ENCODE results near the gene GTF2F2.

The GTF2F2 gene

DNA sequence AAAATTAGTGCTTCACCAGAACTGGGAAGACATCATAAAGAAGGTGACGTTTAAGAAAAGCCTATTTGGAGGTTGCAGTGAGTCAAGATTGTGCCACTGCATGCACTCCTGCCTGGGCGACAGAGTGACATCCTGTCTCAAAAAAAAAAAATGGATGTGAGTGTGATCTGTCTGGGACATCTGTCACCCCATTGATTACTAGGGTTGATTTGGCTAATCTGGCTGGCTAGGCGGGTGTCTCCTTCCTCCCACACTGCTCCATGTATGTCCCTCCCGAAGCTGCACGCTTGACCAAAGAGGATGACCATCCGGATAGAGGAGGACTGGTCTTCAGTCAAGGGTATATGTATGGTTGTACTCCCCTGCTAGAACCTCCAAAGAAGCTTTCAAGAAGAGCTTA is 2.6 kb downstream of the GTF2F2 start:
- DNase-seq = no peak

DNA sequence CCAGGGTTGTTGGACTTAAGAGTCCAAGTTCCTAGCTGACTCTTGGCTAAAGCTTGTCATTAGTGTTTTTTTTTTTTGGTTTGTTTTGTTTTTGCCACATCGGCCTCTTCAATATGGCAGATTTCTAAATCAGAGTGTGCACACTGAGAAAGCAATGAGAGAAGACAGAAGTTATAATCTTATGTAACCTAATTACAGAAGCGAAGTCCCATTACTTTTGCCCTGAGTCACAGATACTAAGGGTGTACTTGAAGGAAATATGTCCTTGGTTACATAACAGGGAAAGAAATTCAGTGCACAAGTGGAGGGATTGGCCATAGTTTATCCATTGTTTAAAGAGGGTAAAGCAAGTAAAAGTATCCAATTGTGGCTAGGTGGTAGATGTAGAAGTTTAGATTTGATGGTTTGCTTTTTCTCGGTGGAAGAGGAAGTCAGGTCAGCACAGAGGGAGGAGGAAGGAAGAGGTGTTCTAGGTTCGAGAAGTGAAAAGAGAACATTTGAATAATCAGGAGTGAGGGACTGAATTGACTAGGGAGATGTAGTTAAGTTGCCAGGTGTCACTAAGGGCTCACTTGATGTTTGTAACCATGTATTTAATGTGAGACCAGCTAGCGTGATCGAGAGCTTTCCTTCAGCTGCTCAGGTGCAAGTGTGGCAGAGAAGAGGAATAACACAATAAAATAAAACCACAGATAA is 12.2 kb downstream of the GTF2F2 start:
- DNase-seq = no peak

DNA sequence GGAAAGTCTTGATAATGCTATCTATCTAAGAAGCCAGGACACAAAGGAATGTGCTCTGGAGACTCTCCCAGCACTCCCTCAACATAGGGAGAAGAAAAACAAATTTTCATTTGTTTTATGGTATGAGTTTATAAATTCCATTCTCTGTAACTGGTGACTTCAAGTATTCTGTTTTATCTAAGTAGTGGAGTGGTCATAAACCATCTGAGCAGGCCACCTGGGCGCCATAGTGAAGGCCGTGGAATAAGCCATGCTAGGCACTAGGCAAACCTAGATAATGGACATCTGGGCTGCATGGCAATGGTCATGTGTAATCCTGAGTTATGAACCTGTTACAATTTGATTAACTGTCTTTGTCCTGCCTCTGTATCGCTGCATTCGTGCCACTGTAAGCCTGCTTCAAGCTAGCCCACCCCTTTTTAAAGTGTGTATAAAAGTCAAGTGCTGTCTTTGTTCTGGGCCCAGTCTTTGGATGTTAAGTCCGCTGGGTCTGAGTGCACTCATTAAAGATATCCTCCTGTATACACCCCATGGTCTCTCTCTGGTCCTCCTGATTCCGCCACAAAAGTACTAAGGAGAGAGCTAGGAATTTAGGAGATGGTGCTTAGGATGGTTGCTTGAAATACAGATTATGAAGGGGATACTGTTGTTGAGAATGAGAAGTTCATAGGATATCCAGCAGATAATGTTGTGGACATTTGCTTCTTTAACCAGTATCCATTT is 13.2 kb downstream of the GTF2F2 start:
- DNase-seq = no peak

DNA sequence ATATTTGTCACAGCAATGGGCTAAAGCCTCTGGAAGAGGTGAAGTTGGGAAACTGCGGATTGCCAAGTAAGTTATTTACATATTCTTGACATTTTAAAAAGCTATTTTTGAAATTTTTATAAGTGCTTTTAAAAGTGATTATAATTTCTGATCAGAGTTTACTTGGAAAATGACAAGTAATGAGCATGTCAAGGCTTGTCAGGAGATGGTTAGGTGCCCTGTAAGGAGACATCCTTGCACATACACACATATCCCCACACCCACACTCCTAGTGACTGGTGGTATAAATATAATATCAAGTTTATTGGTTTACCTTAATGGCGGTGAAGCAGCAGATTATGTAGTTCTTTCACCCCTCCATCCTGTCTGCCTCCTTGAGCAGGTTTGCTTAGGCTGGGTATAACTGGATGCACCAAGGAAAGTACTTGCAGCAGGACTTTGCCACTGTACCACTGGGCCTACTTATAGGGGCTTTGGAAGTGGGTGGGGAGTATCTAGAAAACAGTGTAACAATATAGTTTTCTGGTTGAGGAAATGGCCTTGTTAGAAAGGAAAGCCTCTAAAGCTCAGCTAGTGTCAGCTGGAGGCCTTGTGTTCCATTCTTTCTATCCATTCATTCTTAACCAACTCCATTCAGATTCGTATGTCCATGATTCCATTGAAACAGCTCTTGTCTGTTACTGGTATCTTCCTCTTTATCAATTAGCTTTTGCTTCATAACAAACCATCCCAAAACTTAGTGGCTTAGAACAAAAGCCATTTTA is 16.6 kb downstream of the GTF2F2 start:
- no peak for DNase-seq

DNA sequence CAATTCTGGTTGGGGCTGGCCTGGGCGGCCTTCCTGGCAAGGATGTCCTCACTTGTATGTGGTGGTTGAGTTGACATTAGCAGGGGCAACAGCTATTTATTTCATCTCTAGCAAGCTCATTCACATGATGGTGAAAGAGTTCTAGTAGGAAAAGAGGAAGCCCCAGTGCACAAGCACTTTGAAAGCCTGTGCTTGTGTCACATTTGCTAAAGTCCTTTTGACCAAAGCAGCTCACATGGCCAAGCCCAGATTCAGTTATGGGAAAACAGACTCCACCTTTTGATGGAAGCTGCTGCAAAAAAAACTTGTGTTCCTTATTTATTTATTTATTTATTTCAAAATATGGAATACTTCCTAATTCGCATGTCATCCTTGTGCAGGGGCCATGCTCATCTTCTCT is 17.2 kb downstream of the GTF2F2 start:
- DNase-seq = no peak

DNA sequence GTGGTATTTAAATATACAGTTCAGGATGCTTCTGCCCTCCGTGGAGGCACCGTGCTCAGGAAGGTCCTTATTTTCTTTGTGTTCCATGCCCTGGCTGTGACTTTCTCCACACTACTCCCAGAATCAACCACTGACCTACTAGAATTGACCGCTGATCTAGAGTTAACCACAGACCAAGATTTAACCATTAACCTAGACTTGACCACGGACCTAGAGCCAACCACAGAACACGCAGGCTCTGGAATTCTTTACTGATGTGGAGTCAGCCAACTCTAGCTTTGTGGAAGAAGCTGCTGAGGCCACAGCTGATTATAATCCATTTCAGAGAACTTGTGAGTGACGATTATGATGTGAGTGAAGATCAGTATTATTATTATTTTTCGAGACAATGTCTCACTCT is 18.0 kb downstream of the GTF2F2 start:
- no peak for DNase-seq

DNA sequence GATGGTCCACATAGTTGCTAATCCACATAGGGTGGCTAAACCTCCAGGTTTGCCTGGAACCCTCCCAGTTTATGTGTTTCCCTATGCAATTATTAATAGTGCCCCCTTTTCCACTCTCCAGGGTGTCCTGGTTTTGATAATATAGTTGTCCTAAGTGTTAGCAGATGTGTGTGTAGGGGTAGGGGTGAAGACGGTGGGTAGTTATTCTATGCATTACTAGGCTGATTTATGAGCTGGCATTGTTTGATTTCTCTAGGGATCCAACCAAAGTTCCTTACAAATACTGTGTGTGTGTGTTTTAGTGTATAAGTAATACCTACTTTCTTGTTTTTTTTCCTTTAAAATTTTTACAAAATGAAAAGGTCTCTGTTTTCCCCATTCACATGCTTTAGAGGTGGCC is 21.1 kb downstream of the GTF2F2 start:
- no peak for DNase-seq

DNA sequence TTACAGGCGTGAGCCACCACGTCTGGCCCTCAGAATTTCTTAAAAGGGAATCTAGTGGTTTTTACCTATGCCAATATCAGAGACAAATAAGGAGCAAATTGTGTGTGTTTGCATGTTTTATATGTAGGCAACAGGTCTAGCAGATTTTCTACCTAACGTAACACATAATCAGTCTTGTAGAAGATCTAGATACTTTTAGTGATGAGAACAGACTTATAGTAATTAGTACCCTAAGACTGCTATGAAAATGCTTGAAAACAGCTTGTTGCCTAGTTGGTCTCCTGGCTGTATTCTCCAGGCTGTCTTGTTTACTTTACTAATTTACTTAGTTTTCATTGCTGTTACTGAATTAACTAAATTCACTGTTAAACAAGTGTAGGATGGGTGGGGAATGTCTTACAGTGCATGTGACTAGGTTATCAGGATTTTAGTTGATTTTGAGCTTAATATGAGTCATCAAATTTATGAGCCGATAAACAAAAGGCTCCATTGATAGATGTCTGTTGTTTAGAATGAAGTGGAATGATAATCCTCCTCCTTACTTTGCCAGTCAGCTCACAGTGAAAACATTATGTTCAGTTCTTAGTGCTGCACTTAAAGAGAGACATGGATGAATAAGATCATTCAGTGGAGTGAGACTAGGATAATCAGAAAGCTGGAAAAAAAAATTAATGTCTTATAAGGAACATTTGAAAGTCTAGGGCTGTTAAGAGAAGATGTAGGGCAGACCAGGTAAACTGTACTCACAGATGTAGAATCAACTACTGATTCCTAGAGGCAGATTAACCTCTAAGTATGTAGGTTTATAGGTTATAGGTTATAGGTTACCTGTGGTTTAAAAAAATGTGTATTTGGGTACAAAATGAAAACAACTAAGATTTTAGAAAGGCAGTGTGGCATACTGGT is 22.4 kb downstream of the GTF2F2 start:
- no peak for DNase-seq

DNA sequence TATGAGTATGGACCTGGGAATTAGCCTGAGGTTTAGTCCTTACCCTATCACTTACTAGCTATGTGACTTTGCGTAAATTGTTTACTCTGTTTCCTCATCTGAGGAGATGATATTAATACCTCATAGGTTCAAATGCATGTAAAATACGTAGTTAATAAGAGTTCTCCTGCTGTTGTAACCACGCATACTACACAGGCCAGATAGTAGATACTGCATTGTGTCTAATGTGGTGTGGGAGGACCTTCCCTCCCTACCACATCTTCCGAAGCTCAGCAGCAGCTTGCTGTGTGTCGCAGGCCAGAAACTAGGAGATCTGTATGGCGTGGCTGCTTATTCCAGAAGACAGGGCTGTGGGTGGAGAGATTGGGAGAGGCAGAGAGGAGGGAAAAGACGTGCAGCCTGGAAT is 23.0 kb downstream of the GTF2F2 start:
- DNase-seq = no peak

DNA sequence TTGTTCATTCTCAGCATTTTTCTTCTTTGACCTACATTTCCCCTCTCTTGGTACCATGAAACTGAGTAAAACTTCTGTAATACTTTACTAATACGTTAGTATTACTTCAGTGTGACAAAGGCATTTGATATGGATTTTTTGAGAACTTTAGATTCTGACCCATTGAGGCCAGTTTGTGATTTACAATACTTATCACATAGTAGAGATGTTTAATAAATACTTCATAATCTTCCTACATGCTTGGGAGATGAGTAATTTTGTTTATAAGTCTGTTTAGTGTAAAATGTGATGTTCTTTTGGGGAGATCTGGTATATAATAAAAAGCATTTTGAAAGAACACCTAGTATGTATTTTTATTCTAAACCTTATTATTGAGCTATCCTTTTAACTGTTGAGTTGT is 29.7 kb downstream of the GTF2F2 start:
- DNase-seq = no peak

DNA sequence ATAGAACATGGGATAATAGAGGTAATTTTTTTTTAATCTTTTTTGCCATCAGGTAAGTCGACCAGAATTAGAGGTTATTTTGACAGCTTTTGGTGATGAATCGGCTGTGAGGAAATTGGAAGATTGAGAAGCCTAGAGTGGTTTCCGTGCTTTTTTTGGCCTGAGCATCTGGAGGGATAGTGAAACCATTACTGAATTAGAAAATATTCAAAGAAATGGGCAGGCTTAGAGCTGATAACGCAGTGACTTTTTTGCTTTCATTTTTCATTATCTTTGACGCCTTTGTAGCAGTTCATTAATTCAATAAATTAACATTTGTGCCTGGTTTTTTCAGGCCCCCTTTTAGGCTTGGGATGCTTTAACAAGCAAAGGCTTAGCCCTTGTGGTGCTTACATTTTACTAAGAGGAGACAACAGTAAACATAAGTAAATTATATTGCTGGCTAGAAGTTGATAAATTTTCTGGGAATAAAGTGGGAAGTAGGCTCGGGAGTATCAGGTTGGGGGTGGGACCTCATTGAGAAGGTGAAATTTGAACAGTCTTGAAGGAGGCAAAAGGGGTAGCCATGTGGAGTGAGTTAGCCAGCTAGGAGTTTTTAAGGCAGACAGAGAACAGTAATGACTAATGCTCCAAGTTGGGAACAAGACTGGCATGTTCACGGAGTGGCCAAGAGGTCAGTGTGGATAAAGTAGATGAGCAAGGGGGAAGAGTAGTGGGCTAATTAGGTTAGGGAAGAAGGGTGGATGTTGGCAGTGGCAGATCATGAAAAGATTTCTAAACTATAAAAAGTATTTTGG is 36.5 kb downstream of the GTF2F2 start:
- no peak for DNase-seq

DNA sequence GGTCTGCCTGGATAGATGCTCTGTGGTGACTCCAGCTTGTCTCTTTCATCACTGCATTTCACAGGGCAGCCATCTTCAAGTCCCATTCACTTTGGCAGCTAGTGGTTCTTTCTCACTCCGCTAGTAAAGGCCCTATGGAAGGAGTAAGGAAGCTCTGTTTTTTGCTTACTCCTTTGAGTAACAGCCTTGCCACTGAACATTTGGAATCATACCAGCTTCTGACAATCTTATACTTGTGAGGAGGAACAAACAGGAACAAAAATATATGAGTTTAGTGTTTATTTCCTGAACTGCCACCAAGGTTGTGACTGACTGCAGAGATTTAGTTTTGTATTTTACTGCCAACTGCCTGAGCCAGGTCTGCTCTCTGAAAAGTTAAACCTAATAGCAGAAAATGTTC is 41.9 kb downstream of the GTF2F2 start:
- no peak for DNase-seq

DNA sequence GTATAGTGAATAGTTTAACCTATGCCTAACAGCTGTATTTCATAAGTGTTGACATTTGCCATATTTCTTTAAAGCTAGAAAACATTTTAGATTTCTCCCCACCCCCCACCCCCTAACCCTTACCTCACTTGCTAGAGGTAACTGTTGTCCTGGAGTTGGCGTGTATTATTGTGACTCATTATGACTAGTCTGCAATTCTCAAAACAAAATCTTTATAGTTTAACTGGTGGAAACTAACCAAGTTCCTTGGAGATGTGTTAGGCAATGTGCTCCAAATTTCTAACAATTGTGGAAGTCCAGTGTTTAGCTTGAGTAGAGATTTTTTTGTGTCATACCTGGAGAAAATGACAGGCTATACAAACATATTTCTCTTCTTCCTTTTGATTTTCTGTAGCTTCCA is 42.5 kb downstream of the GTF2F2 start:
- DNase-seq = no peak

DNA sequence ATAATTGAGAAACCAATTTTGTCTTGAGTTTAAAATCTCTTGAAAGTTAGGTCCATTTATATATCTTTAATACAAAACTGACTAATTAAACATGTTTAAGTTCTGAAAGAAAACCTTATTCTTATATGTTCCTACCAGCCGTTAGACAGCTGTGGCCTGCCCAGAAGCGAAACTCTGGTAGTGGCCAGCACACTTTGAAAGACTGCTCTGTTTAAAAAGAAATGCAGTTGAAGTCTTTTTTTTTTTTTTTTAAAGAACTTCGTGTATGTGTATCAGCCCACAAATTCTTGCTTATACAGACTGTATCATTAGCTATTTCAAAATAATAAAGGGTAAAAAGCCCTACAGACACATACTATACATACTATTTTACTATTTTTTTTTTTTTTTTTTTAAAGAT is 46.5 kb downstream of the GTF2F2 start:
- DNase-seq = no peak

DNA sequence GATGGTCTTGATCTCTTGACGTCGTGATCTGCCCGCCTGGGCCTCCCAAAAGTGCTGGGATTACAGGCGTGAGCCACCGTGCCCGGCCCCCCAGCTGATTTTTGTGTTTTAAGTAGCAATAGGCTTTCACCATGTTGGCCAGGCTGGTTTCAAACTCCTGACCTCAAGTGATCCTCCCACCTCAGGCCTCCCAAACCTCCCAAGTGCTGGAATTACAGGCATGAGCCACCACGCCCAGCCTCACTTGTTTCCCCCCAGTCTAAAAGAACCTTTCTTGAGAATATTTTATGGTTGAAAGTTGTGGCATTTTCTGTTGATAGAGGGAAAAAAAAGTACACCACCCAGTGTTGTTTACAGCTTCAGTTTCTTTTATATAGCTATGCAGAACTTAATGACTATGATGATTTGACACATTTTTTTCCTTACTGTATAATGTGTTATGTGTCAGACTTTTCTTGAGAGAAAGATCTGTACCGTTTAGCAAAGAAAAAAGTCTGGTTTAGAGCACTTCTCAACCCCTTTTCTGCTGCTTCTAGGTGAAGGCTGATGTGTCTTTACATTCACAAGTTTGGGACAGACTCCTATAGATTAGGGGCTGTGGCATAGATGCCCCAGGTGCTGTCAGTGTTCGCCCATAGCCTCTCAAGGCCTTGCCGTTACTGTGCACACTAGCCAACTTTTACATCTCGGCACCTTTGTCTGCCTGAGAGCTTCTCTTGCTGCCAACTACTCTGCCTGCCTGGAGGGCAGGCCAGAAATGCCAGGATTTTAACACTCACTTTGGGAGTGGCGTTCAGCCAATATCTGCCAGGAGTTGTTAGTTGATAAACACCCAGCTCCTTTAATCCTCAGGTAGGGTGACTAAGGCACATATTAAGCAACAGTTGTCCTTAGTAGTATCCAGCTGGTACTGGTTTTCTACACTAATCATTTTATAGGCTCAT is 47.6 kb downstream of the GTF2F2 start:
- DNase-seq = no peak

DNA sequence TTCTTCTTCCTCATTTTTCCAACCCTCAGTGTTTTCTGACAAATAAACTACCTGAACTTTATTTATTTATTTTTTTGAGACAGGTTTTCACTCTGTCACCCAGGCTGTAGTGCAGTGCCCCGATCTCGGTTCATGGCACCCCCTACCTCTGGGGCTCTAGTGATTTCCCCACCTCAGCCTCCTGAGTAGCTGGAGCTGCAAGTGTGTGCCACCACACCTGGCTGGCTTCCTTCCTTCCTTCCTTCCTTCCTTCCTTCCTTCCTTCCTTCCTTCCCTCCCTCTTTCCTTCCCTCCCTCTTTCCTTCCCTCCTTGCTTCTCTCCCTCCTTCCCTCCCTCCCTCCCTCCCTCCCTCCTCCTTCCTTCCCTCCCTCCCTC is 48.2 kb downstream of the GTF2F2 start:
- no peak for DNase-seq

DNA sequence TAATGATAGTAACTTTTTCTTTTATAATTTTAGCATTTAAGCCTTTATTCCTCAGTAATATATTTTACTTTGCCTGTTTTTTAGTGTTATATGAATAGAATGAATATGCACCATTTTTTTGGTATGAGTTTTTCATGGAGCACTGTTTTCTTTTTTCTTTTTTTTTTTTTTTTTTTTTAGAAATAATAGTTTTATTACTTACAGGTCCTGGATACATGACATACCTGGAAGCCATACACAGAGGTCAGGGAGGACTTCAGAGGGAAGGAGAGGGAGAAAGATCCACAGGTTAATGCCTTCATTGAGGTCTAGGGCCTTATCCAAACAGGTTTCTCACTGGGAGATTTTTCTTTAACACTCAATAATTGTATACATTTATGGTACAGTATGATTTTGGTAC is 54.2 kb downstream of the GTF2F2 start:
- DNase-seq = no peak

DNA sequence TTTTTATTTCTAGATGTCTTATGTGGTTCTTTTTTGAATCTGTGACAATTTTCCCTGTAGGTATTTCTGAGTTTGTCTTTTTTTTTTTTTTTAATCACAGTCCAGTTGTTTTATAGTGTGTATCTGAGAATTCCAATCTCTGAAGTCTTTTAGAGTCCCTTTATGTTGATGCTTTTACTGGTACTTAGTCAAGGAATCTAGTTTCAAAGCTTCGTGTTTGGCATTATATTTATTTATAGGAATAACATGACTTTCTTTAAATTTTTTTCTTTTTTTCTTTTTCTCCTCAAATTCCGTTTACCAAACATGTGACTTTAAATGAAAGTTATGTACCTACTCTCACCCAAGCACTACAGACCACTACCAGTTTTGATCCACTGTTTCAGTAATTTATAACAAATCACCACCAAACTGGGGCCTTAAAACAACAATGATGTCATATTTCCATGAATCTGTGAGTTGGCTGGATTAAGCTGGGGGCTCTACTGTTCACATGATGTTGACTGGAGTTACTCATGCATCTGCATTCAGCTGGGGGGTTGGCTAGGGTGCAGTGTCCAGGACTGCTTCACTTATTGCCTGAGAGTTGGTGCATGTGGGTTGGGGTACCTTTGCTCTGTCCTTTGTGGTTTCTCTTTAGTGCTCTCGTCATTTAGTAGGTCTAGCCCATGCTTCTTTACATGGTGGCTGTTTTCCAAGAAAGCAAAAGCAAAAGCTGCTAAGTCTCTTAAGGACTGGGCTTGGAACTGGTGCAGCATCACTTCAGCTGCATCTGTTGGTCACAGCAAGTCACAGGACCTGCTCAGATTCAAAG is 58.2 kb downstream of the GTF2F2 start:
- DNase-seq = no peak

DNA sequence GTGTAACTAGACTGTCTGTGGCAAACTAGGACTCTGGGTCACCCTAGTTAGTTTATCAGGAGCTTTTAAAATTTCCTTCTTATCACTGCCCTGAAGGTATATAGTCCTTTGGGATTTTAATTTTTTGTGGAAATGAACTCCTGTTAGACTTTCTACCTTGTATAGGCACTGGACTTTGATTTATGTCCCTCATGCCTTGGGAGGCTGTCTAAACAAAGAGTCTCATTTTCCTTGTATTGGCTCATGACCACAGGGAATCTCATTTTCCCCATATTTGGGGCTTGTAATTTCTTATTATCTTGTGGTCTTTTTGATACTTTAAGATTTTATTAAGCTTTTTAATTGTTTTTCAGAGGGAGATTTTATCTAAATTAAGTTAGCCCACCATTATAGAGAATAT is 59.1 kb downstream of the GTF2F2 start:
- DNase-seq = no peak

DNA sequence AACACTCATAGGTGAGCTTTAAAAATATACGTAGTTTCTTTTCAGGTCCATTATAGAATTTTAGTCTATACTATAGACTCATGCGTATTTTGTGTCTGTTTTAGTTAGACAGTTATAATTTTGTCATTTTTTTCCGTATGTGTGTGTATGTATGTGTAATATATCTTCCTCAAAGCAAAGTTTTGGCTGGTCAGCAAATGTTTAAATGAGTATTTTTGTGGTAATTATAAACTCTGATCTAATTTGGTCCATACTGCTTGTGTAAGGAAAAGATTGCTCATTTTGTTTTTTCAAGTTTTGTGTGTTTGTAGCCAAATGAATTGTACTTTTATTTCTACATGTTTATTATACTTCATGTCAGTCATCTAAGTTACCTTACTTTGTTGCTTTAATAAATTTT is 60.0 kb downstream of the GTF2F2 start:
- DNase-seq = no peak

All from activated effector memory CD4-positive, alpha-beta T cell treated with Interleukin-2 at 50 U/mL for 16 hours (primary cell).